Glutamatergic neuron (in vitro differentiated cells): ENCODE measurements around the gene ZNF503. TPM values are rescaled to one million over a fixed set of nuclear protein-coding genes. Genes with fewer than 3 reads are reported as not detected.

Source experiments
- DNase-seq: peaks from one replicate; pipeline ENCODE4 v3.0.0; 2022
- H3K27ac Mint-ChIP-seq: one replicate; pipeline ENCODE4 v1.8.0; 2020; ENCODE audit warnings: mild to moderate bottlenecking, mixed read lengths, inconsistent platforms; ENCODE audit not compliant: unreplicated experiment
- H3K27me3 Mint-ChIP-seq: one replicate; pipeline ENCODE4 v1.8.0; 2020; ENCODE audit warnings: mild to moderate bottlenecking, moderate library complexity, mixed read lengths, inconsistent platforms; ENCODE audit not compliant: unreplicated experiment
- H3K36me3 Mint-ChIP-seq: one replicate; pipeline ENCODE4 v1.8.0; 2020; ENCODE audit warnings: mild to moderate bottlenecking, mixed read lengths, inconsistent platforms; ENCODE audit not compliant: unreplicated experiment
- H3K4me1 Mint-ChIP-seq: one replicate; pipeline ENCODE4 v1.8.0; 2020; ENCODE audit warnings: mild to moderate bottlenecking, low read depth, mixed read lengths, inconsistent platforms; ENCODE audit not compliant: unreplicated experiment
- H3K4me3 Mint-ChIP-seq: one replicate; pipeline ENCODE4 v1.8.0; 2020; ENCODE audit warnings: mild to moderate bottlenecking, mixed read lengths, inconsistent platforms; ENCODE audit not compliant: unreplicated experiment
- H3K9me3 Mint-ChIP-seq: one replicate; pipeline ENCODE4 v1.8.0; 2020; ENCODE audit warnings: mild to moderate bottlenecking, moderate library complexity, mixed read lengths, inconsistent platforms; ENCODE audit not compliant: unreplicated experiment
- CTCF ChIP-seq: fragments of 200-600 bp; sonication (generic); IDR thresholded peaks from one replicate; pipeline ENCODE4 v1.5.0; 2021; ENCODE audit not compliant: partially characterized antibody, unreplicated experiment
- total RNA-seq: library from RNA; stranded (reverse); fragmentation: NEBNext Ultra II Directional; extraction: Animal tissue kit (Norgen Biotek cat#: 25700); gene quantifications from one replicate; pipeline ENCODE4 v1.2.1, GENCODE V29; 2021; ENCODE audit not compliant: unreplicated experiment

Gene ZNF503
- total RNA-seq, 1 donor from 2014 or later = 5.6 TPM

DNA sequence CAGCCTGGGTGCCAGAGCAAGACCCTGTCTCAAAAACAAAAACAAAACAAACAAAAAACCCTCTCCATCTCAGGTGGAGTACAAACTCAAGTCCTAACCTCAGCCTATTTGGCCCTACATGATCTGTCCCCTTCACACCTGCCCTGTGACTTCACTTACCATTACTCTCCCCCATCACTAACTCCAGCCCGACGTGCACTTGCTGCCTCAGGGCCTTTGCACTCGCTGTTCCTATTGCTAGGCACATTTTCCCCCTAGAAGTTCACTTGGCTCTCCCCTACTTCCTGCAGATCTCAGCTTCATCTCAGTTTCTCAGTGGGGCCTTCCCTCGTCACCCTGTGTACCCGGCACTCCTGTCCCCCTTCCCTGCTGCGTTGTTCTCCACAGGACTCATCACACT lies 21.3 kb upstream of the ZNF503 start:
- H3K4me3 Mint-ChIP-seq = no peak overlapping the region
- H3K27ac Mint-ChIP-seq = no peak overlapping the region
- no peaks in the 10 kb centered on the region for H3K9me3 Mint-ChIP-seq
- no peak for DNase-seq
- TF ChIP-seq CTCF = no peak
- H3K27me3 Mint-ChIP-seq = peaks cover 12% of the 10 kb centered on the region
- peaks cover 5% of the 10 kb centered on the region for H3K36me3 Mint-ChIP-seq
- H3K4me1 Mint-ChIP-seq = peaks cover 7% of the 10 kb centered on the region

DNA sequence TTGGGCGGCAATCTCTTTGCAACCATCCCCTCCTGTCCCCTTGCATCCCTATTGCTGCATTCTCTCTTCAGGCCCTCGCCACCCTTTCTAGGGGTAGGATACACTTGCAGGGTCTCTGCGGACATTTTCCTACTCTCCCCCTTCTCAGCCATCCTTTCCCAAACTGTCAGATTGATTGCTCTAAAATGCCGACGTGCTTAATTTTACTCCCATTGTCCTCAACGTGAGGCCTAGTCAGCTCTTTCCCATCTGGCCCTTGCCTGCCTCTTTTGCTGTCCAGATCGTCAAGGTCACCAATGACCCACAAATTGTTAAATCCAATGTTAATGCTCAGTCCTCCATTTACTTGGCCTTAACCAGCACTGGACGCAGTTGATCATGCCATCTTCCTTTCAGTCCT lies 17.1 kb upstream of the ZNF503 start:
- H3K4me1 Mint-ChIP-seq = peaks cover 7% of the 10 kb centered on the region
- no peak overlapping the region for H3K4me3 Mint-ChIP-seq
- DNase-seq = no peak
- peaks cover 2% of the 10 kb centered on the region for H3K9me3 Mint-ChIP-seq
- no peak for TF ChIP-seq CTCF
- H3K27ac Mint-ChIP-seq = no peak overlapping the region
- H3K27me3 Mint-ChIP-seq = peaks cover 24% of the 10 kb centered on the region
- H3K36me3 Mint-ChIP-seq = peaks cover 5% of the 10 kb centered on the region

- DNase-seq = no peak
- peaks cover 5% of the 10 kb centered on the region for H3K36me3 Mint-ChIP-seq
- TF ChIP-seq CTCF = no peak
- H3K27ac Mint-ChIP-seq = no peak overlapping the region
- H3K27me3 Mint-ChIP-seq = peaks cover 27% of the 10 kb centered on the region
- H3K4me3 Mint-ChIP-seq = no peak overlapping the region
- H3K9me3 Mint-ChIP-seq = peaks cover 2% of the 10 kb centered on the region
- peaks cover 7% of the 10 kb centered on the region for H3K4me1 Mint-ChIP-seq
Measured at GRCh38 chr10:75418293-75418692, 16.7 kb upstream of the ZNF503 start.

- H3K27ac Mint-ChIP-seq = no peak overlapping the region
- H3K27me3 Mint-ChIP-seq = peaks cover 22% of the 10 kb centered on the region
- TF ChIP-seq CTCF = no peak
- H3K36me3 Mint-ChIP-seq = peaks cover 5% of the 10 kb centered on the region
- H3K4me3 Mint-ChIP-seq = no peak overlapping the region
- H3K9me3 Mint-ChIP-seq = peaks cover 2% of the 10 kb centered on the region
- no peak for DNase-seq
- H3K4me1 Mint-ChIP-seq = peaks cover 7% of the 10 kb centered on the region
Measured at GRCh38 chr10:75417522-75417927, 16.0 kb upstream of the ZNF503 start.

- no peak overlapping the region for H3K4me3 Mint-ChIP-seq
- no peak for DNase-seq
- TF ChIP-seq CTCF = no peak
- H3K27ac Mint-ChIP-seq = no peak overlapping the region
- H3K36me3 Mint-ChIP-seq = peaks cover 4% of the 10 kb centered on the region
- H3K9me3 Mint-ChIP-seq = peaks cover 5% of the 10 kb centered on the region
- peaks cover 10% of the 10 kb centered on the region for H3K4me1 Mint-ChIP-seq
- H3K27me3 Mint-ChIP-seq = peaks cover 33% of the 10 kb centered on the region
Measured at GRCh38 chr10:75414527-75414926, 13.0 kb upstream of the ZNF503 start.
